Activated CD8-positive, alpha-beta T cell treated with anti-CD3 and anti-CD28 coated beads for 36 hours (primary cell): Measurements from ENCODE around the gene MCC. TPM values are rescaled to one million over a fixed set of nuclear protein-coding genes. Genes with fewer than 3 reads are reported as not detected.

Experiments
- ATAC-seq: fragments of 200-7000 bp; cut with Tn5 transposase; one replicate; pipeline ENCODE4 v1.10.0; 2021; ENCODE audit warnings: mild to moderate bottlenecking, moderate library complexity
- CTCF ChIA-PET: fragments of 350-600 bp; sonication (Branson Sonifier 250); formaldehyde crosslinking; loops from one replicate; lab custom pipeline; 2021; ENCODE audit warnings: antibody characterized with exemption; lab: Charles Lee
- POLR2A ChIA-PET: fragments of 350-600 bp; sonication (Branson Sonifier 250); formaldehyde crosslinking; loops from one replicate; lab custom pipeline; 2021; ENCODE audit warnings: antibody characterized with exemption; lab: Charles Lee
- DNase-seq: peaks from one replicate; pipeline ENCODE4 v3.0.0-alpha.2; 2020
- H3K27ac Mint-ChIP-seq: one replicate; pipeline ENCODE4 v1.8.0; 2021; ENCODE audit warnings: mild to moderate bottlenecking, mixed read lengths
- H3K27me3 Mint-ChIP-seq: one replicate; pipeline ENCODE4 v1.8.0; 2021; ENCODE audit warnings: mixed read lengths
- H3K36me3 Mint-ChIP-seq: one replicate; pipeline ENCODE4 v1.8.0; 2021; ENCODE audit warnings: low read depth, mixed read lengths
- H3K4me1 Mint-ChIP-seq: one replicate; pipeline ENCODE4 v1.8.0; 2021; ENCODE audit warnings: low read depth, mixed read lengths
- H3K4me3 Mint-ChIP-seq: one replicate; pipeline ENCODE4 v1.8.0; 2021; ENCODE audit warnings: mild to moderate bottlenecking, moderate library complexity, mixed read lengths
- H3K9me3 Mint-ChIP-seq: one replicate; pipeline ENCODE4 v1.8.0; 2021; ENCODE audit warnings: mixed read lengths
- intact Hi-C: fragments of 100-400 bp; cut with micrococcal nuclease; formaldehyde crosslinking; loops from one replicate; pipeline ENCODE4 v1.10.0; 2022
- total RNA-seq, 2 experiments: library from RNA; stranded (reverse); gene quantifications; one replicate each; pipeline ENCODE4 v1.2.3, GENCODE V29; 2021
- TF ChIP-seq, protein P1 (sequence below): fragments of 200-600 bp; IDR thresholded peaks from one replicate; pipeline ENCODE4 v1.8.0; 2022; ENCODE audit warnings: antibody characterized with exemption, mild to moderate bottlenecking

Gene MCC
- total RNA-seq, 2 experiments from 2014 or later: 4.9 to 5.4 TPM

DNA sequence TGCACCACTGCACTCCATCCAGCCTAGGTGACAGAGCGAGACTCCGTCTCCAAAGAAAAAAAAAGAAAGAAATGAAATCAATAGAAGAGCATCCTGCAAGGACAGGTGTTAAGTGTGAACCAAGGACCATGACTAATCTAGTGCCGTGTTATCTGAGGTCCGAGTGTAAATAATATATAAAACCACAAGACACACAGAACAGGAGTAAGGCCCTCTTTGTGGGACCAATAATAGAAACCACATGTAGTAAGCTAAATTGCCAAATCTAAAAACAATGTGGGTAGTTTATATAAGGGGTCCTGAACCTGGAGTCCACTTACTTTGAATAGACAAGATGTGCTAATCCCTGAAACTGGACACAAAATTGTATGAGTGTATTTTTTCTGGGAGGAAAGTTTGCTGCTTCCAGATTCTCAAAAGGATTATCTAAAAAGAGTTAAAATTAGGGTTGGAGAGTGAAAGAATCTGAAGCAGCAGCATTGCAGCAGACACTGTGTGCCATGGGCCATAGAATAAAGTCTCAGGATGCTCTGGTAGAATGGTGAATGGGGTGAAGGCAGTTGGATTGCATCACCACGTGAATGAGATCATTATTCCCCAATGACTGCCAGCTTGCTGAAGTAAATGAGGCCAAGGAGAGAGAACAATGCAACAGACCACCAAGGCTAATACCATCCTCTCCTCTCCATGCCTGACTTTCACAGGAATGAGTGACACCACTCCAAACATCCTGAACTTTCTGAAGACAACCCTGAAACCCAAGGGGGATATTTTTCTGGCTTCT, 288.9 kb downstream of the MCC start:
- CTCF ChIA-PET: interaction anchor here (1.3 kb wide), 1 partner anchor 413 kb away, joined by 3 read pairs; no protein-coding TSS in a partner anchor
- no peak for ATAC-seq

DNA sequence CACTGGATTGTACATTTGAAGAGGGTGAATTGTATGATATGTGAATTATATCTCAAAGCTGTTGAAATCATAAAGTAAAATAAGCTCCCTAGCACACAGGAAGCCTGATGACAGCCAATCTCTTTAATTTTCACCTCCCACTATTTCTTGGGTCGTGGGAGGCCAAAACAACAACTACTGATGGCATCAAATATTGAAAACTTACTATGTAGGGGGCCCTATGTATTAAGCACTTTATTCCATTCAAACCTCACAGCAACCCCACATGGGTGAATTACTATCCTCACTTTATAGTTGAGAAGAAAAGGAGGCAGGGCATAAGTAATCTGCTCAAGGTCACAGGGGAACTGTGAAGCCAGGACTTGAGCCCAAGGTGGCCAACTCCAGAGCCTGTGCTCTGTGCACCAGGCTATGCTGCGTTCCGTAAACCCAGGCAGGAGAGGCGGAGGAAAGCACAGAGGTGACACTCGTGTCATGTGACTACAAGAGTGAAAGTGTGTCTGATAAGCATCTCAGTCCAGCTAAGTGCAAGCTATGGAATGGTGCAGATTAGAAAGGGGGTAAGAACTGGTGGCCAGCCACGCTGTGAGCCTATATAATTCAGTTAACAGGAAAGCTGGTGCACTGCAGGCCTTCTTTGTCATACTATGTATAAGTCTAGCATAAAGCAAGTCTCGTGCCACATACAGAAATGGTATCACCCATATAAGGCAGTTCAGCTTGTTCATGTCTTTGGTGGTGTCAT, 290.6 kb downstream of the MCC start:
- ChIA-PET POLR2A (no interaction called here), CTCF (interaction anchor here (1.0 kb wide), 1 partner anchor 13 kb away, joined by 3 read pairs; no protein-coding TSS in a partner anchor)
- TF ChIP-seq, protein P1, sequence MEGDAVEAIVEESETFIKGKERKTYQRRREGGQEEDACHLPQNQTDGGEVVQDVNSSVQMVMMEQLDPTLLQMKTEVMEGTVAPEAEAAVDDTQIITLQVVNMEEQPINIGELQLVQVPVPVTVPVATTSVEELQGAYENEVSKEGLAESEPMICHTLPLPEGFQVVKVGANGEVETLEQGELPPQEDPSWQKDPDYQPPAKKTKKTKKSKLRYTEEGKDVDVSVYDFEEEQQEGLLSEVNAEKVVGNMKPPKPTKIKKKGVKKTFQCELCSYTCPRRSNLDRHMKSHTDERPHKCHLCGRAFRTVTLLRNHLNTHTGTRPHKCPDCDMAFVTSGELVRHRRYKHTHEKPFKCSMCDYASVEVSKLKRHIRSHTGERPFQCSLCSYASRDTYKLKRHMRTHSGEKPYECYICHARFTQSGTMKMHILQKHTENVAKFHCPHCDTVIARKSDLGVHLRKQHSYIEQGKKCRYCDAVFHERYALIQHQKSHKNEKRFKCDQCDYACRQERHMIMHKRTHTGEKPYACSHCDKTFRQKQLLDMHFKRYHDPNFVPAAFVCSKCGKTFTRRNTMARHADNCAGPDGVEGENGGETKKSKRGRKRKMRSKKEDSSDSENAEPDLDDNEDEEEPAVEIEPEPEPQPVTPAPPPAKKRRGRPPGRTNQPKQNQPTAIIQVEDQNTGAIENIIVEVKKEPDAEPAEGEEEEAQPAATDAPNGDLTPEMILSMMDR: no peak
- H3K36me3 Mint-ChIP-seq: no peaks in the 10 kb centered on the region
- H3K4me3 Mint-ChIP-seq: no peak overlapping the region
- ATAC-seq (no peak), DNase-seq (no peak)
- H3K9me3 Mint-ChIP-seq: peaks cover 4% of the 10 kb centered on the region
- no peaks in the 10 kb centered on the region for H3K27me3 Mint-ChIP-seq
- no peak overlapping the region for H3K27ac Mint-ChIP-seq
- intact Hi-C loops: no loop called here
- no peaks in the 10 kb centered on the region for H3K4me1 Mint-ChIP-seq

More for the DNA sequence above, 288.9 kb downstream of the MCC start:
- no peak for DNase-seq
- Mint-ChIP-seq H3K27me3 (no peaks in the 10 kb centered on the region), H3K36me3 (no peaks in the 10 kb centered on the region), H3K9me3 (no peaks in the 10 kb centered on the region), H3K27ac (no peak overlapping the region), H3K4me3 (no peak overlapping the region), H3K4me1 (no peaks in the 10 kb centered on the region)
- POLR2A ChIA-PET: interaction anchor here (0.6 kb wide), 1 partner anchor 541 kb away, joined by 6 read pairs; no protein-coding TSS in a partner anchor
- TF ChIP-seq, protein P1: no peak
- intact Hi-C loops: no loop called here

DNA sequence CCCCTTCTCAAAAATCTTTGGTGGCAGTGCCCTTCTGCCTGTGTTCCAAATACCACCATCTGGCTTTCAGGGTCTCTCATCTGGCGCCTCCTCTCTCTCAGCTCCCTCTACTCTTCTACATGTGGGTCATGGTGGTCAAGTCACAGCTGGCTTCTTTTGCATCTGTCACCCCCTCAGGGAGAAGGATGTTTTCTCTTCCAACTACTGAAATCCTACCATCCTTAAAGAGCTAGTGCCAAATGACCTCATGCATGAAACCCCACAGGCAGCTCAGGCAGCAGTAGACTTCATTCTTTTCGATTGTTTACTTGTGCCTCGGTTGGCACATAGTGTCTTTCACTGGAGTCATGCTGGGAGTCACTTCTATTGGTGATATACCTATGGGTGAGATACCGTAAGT, 292.5 kb downstream of the MCC start:
- intact Hi-C loops: no loop called here
- ChIA-PET CTCF (no interaction called here), POLR2A (no interaction called here)
- DNase-seq: no peak
- no peak overlapping the region for H3K27ac Mint-ChIP-seq
- H3K4me1 Mint-ChIP-seq: no peaks in the 10 kb centered on the region
- TF ChIP-seq, protein P1: no peak
- H3K36me3 Mint-ChIP-seq: no peaks in the 10 kb centered on the region
- no peak overlapping the region for H3K4me3 Mint-ChIP-seq
- no peak for ATAC-seq
- peaks cover 4% of the 10 kb centered on the region for H3K9me3 Mint-ChIP-seq
- H3K27me3 Mint-ChIP-seq: no peaks in the 10 kb centered on the region

DNA sequence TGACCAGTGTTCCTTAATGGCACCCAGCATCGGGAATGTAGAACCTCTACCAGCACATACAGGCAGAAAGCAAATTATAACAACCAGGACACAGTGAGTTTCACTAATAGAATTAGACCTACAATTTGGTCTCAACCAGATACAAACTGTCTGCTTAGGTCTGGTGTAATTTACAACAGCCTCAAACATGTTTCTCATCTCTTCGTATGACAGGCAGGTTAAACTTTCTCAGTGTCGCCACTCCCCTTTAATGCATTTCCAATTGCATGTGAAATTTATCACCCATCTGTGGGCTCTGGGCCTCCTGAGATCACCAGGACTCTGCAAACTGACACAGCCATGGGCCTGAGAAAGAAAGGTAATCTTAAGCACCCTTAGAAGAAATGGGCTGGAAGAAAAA, 293.0 kb downstream of the MCC start:
- intact Hi-C loops: no loop called here
- no peak for ATAC-seq
- DNase-seq: no peak
- peaks cover 4% of the 10 kb centered on the region for H3K9me3 Mint-ChIP-seq
- CTCF ChIA-PET: no interaction called here
- no peak overlapping the region for H3K27ac Mint-ChIP-seq
- no peaks in the 10 kb centered on the region for H3K27me3 Mint-ChIP-seq
- no peak overlapping the region for H3K4me3 Mint-ChIP-seq
- POLR2A ChIA-PET: no interaction called here
- no peaks in the 10 kb centered on the region for H3K4me1 Mint-ChIP-seq
- TF ChIP-seq, protein P1: no peak
- H3K36me3 Mint-ChIP-seq: no peaks in the 10 kb centered on the region

DNA sequence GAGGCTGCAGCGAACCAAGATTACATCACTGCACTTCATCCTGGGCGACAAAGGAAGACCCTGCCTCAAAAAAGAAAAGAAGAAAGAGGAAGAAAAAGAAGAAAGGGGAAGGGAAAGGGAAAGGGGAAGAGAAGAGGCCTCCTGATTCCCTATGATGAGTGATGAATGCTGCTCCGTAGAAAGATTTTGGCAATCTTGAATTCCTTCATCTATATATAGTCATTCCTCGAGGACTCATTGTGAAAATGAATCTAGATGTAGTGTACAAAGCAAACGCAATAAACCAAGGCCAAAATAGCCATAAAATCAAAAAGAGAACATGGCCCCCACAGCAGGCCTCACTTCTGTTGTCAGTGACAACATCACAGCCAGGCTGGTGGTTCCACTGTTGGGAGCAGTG, 293.7 kb downstream of the MCC start:
- H3K4me1 Mint-ChIP-seq: no peaks in the 10 kb centered on the region
- POLR2A ChIA-PET: no interaction called here
- H3K27me3 Mint-ChIP-seq: no peaks in the 10 kb centered on the region
- DNase-seq: no peak
- TF ChIP-seq, protein P1: no peak
- intact Hi-C loops: no loop called here
- no peak overlapping the region for H3K27ac Mint-ChIP-seq
- no peaks in the 10 kb centered on the region for H3K36me3 Mint-ChIP-seq
- CTCF ChIA-PET: no interaction called here
- no peak for ATAC-seq
- H3K9me3 Mint-ChIP-seq: peaks cover 4% of the 10 kb centered on the region
- no peak overlapping the region for H3K4me3 Mint-ChIP-seq
